ENCODE data around the gene IGF2R. TPM values are rescaled to one million over a fixed set of nuclear protein-coding genes. Genes with fewer than 3 reads are reported as not detected.
A peak's percentile ranks its signal among the peaks of the same experiment; 100 is the strongest.

Gene IGF2R
- total RNA-seq, 3 donors from 2014 or later = 60.4 to 112 (median 81.0) TPM

DNA sequence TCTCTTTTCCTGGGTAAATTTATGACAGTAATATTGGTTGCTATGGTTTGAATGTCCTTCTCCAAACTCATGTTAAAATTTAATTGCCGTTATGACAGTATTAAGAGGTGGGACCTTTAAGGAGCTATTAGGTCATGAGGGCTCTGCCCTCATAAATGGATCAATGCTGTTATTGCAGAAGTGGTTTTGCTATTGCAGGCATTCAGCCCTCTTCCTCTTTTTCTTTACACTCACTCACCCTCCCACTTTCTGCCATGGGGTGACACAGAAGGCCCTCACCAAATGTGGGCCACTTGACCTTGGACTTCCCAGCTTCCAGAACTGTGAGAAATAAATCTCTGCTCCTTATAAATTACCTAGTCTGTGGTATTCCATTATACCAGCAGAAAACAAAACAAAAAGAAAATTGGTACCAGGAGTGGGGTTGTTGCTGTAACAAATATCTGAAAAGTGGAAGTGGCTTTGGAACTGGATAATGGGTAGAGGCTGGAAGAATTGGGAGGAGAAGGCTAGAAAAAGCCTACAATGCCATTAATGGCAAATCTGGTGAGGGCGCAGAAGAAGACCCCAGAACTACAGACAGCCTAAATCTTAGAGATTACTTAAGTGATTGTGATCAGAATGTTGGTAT is 24.8 kb upstream of the IGF2R start:
- intact Hi-C loops (cut with DNase I; ENCODE audit: low total_unique reads) = no loop called here
- no peak overlapping the region for H3K27ac ChIP-seq
- no peak for TF ChIP-seq POLR2A (IDR thresholded peaks at IDR 0.05)
- TF ChIP-seq POLR2AphosphoS5 (IDR thresholded peaks at IDR 0.05) = no peak
- TF ChIP-seq, protein P1, sequence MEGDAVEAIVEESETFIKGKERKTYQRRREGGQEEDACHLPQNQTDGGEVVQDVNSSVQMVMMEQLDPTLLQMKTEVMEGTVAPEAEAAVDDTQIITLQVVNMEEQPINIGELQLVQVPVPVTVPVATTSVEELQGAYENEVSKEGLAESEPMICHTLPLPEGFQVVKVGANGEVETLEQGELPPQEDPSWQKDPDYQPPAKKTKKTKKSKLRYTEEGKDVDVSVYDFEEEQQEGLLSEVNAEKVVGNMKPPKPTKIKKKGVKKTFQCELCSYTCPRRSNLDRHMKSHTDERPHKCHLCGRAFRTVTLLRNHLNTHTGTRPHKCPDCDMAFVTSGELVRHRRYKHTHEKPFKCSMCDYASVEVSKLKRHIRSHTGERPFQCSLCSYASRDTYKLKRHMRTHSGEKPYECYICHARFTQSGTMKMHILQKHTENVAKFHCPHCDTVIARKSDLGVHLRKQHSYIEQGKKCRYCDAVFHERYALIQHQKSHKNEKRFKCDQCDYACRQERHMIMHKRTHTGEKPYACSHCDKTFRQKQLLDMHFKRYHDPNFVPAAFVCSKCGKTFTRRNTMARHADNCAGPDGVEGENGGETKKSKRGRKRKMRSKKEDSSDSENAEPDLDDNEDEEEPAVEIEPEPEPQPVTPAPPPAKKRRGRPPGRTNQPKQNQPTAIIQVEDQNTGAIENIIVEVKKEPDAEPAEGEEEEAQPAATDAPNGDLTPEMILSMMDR (IDR thresholded peaks at IDR 0.05) = no peak

DNA sequence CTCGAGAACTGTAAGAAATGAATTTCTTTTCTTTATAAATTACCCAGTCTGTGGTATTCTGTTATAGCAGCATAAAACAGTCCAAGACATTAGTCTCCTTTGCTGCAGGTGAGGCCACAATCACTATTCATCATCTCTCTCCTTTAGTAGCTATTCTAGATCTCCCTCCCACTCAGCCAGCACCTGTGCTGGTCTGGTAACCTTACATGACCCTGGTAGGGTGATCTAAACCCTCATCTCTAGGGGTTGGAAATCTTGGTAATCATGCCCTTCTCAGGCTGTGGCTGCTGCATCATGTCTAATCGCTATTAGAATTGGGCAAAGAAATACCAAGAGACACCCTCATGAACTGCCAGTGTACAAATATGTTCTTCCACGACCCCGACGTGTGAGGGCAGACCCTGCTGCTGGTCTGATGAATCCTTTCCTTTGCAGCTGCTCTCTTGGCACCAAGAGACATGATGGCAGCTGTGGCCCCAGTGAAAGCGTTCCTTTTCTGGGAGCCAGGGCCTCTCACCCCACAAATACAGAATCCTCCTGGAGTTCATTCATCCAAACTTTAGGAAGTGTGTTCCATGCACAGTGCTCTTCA is 23.0 kb upstream of the IGF2R start:
- Histone ChIP-seq H3K27me3 (no peaks in the 10 kb centered on the region), H3K9me3 (peaks cover 0 to 9% of the 10 kb centered on the region in 2 donors), H3K4me3 (no peak overlapping the region), H3K4me1 (no peaks in the 10 kb centered on the region), H3K36me3 (no peaks in the 10 kb centered on the region), H3K27ac (no peak overlapping the region)
- TF ChIP-seq POLR2AphosphoS5 (IDR thresholded peaks at IDR 0.05) (no peak), POLR2A (IDR thresholded peaks at IDR 0.05) (no peak)
- TF ChIP-seq, protein P1 (IDR thresholded peaks at IDR 0.05) = no peak
- intact Hi-C loops (cut with DNase I; ENCODE audit: low total_unique reads) = no loop called here
- DNase-seq (ENCODE audit: low spot score in 2 of 2) = no peak

More for the DNA sequence above, 24.8 kb upstream of the IGF2R start:
- no peak for DNase-seq (ENCODE audit: low spot score in 2 of 2)
- Histone ChIP-seq H3K9me3 (peaks cover 0 to 9% of the 10 kb centered on the region in 2 donors), H3K27me3 (no peaks in the 10 kb centered on the region), H3K36me3 (no peaks in the 10 kb centered on the region), H3K4me1 (no peaks in the 10 kb centered on the region), H3K4me3 (no peak overlapping the region)

DNA sequence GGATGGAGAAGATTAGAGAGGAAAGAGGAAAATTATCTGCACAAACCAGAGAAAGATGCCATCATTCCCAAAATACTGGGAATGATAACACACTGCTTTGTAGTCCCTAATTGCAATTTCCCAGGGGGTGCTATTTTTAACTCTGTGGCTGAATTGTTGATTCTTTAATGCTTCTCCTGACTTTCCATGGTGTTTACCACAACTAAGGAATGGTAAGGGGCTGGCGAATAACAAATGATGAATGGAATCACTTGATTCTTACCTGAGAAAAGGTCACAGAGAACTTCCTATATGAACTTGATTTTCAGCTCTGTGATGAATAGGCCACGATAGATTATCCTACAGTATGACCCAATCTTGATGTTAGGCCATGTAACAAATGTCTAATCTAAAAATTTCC is 22.0 kb upstream of the IGF2R start:
- no peaks in the 10 kb centered on the region for H3K4me1 ChIP-seq
- no peak overlapping the region for H3K4me3 ChIP-seq
- TF ChIP-seq POLR2A (IDR thresholded peaks at IDR 0.05) (no peak), POLR2AphosphoS5 (IDR thresholded peaks at IDR 0.05) (no peak)
- H3K9me3 ChIP-seq = peaks cover 0 to 9% of the 10 kb centered on the region in 2 donors
- intact Hi-C loops (cut with DNase I; ENCODE audit: low total_unique reads) = no loop called here
- H3K36me3 ChIP-seq = no peaks in the 10 kb centered on the region
- no peak overlapping the region for H3K27ac ChIP-seq
- no peaks in the 10 kb centered on the region for H3K27me3 ChIP-seq
- no peak for DNase-seq (ENCODE audit: low spot score in 2 of 2)

DNA sequence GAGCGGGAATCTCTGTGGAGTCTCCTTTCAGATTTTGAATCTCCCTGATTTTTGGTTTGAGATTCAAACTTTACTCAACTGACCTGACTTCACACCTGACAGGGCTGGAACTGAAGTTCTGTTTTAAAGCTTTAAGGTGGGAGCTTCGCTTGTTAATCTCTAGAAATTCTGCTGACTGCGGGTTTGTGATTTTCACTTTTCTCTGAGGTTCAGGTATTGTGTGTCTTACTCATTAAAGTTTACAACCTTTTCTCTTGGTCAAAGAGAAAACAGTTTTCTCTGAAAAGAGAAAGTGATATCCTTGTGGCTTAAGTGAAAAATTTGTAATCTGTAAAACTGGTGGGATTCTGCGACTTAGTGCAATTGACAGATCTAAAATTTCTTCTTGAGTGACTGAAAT is 20.7 kb upstream of the IGF2R start:
- no peak for DNase-seq (ENCODE audit: low spot score in 2 of 2)
- intact Hi-C loops (cut with DNase I; ENCODE audit: low total_unique reads) = no loop called here
- H3K4me3 ChIP-seq = no peak overlapping the region
- TF ChIP-seq POLR2A (IDR thresholded peaks at IDR 0.05) (no peak), POLR2AphosphoS5 (IDR thresholded peaks at IDR 0.05) (no peak)
- TF ChIP-seq, protein P1 (IDR thresholded peaks at IDR 0.05) = no peak
- H3K9me3 ChIP-seq = peaks cover 0 to 9% of the 10 kb centered on the region in 2 donors
- no peaks in the 10 kb centered on the region for H3K36me3 ChIP-seq
- no peaks in the 10 kb centered on the region for H3K27me3 ChIP-seq
- no peaks in the 10 kb centered on the region for H3K4me1 ChIP-seq
- no peak overlapping the region for H3K27ac ChIP-seq

DNA sequence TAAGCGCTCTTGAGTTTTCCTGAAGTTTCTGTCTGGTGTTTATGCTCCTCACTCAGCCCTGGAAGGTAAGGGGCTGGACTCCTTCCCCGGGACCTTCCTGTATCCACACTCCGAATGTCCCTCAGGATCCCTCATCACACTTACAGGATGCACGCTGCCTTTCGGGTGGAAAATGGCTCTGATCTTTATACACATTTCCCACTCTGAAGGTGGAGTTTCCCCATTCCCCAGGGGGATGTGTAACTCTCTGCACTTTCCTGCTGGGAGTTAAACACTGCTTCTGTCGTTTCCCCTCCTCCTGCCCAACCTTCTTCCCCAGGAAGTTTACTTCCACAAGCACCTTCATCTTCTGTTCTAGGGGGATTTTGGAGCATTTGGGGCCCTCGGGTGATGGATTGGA is 17.1 kb upstream of the IGF2R start:
- DNase-seq (ENCODE audit: low spot score in 2 of 2) = no peak
- H3K4me3 ChIP-seq = no peak overlapping the region
- intact Hi-C loops (cut with DNase I; ENCODE audit: low total_unique reads) = no loop called here
- no peaks in the 10 kb centered on the region for H3K27me3 ChIP-seq
- TF ChIP-seq, protein P1 (IDR thresholded peaks at IDR 0.05) = no peak
- TF ChIP-seq POLR2A (IDR thresholded peaks at IDR 0.05) = no peak
- TF ChIP-seq POLR2AphosphoS5 (IDR thresholded peaks at IDR 0.05) = no peak
- H3K4me1 ChIP-seq = no peaks in the 10 kb centered on the region
- no peaks in the 10 kb centered on the region for H3K9me3 ChIP-seq
- H3K27ac ChIP-seq = peak overlapping the region in 1 of 2 donors; percentile 41
- H3K36me3 ChIP-seq = no peaks in the 10 kb centered on the region

All from breast epithelium (tissue), 4 donors.